K562 (cell line): Measurements from ENCODE around the gene MEGF9. TPM values are rescaled to one million over a fixed set of nuclear protein-coding genes. Genes with fewer than 3 reads are reported as not detected.

Source experiments
- CREM ChIP-seq: IDR thresholded peaks from 2 replicates; pipeline ENCODE4 v1.6.1; 2014; ENCODE audit warnings: antibody characterized with exemption, low read depth
- DACH1 ChIP-seq: fragments of 450-650 bp; IDR thresholded peaks from 2 replicates; pipeline ENCODE4 v1.6.1; 2018; ENCODE audit not compliant: partially characterized antibody
- DLX4 ChIP-seq: fragments of 250-450 bp; sonication (Bioruptor Pico); IDR thresholded peaks from 2 replicates; pipeline ENCODE4 v1.6.1; 2021; ENCODE audit warnings: mild to moderate bottlenecking
- FOXP1 ChIP-seq: sonication (generic); formaldehyde crosslinking; IDR thresholded peaks from 2 replicates; pipeline ENCODE4 v1.8.0; 2022; ENCODE audit warnings: mild to moderate bottlenecking, missing genetic modification reagents
- HNRNPLL ChIP-seq: fragments of 200-400 bp; formaldehyde crosslinking; IDR thresholded peaks from 2 replicates; pipeline ENCODE4 v1.6.1; 2017; ENCODE audit warnings: low read length, low read depth, mild to moderate bottlenecking; ENCODE audit not compliant: poor library complexity, severe bottlenecking
- LARP7 ChIP-seq: fragments of 450-650 bp; IDR thresholded peaks from 2 replicates; pipeline ENCODE4 v1.6.1; 2016
- MCM7 ChIP-seq, 2 experiments: fragments of 450-650 bp; IDR thresholded peaks; 2 replicates each; pipeline ENCODE4 v1.6.1; 2016 to 2018
- MLX ChIP-seq, 2 experiments: fragments of 450-650 bp in 1 of 2; sonication (generic) in 1 of 2; formaldehyde crosslinking; conservative IDR thresholded peaks; 2 replicates each; pipeline versions ENCODE4 v1.4.0 to v1.8.1; 2020 to 2022; ENCODE audit warnings: mild to moderate bottlenecking in 1 of 2, missing genetic modification reagents in 1 of 2
- NBN ChIP-seq: fragments of 450-650 bp; IDR thresholded peaks from 2 replicates; pipeline ENCODE4 v1.6.1; 2016; ENCODE audit warnings: low read depth, mild to moderate bottlenecking
- NFATC3 ChIP-seq: fragments of 450-650 bp; IDR thresholded peaks from 2 replicates; pipeline ENCODE4 v1.6.1; 2017; ENCODE audit warnings: mild to moderate bottlenecking
- POLR2AphosphoS5 ChIP-seq: IDR thresholded peaks from 2 replicates; pipeline ENCODE4 v1.6.1; 2011; ENCODE audit warnings: mild to moderate bottlenecking, low read depth, low read length, moderate library complexity; ENCODE audit not compliant: control insufficient read depth, insufficient read depth
- RBM25 ChIP-seq: fragments of 200-400 bp; formaldehyde crosslinking; IDR thresholded peaks from 2 replicates; pipeline ENCODE4 v1.6.1; 2018; ENCODE audit warnings: low read length, low read depth, moderate library complexity; ENCODE audit not compliant: severe bottlenecking
- SMARCC2 ChIP-seq: fragments of 450-650 bp; IDR thresholded peaks from 2 replicates; pipeline ENCODE4 v1.6.1; 2017; ENCODE audit warnings: antibody characterized with exemption, moderate library complexity, mild to moderate bottlenecking, low read depth
- SP2 ChIP-seq: IDR thresholded peaks from 2 replicates; pipeline ENCODE4 v1.6.1; 2011; ENCODE audit warnings: mild to moderate bottlenecking, low read depth, low read length, moderate library complexity; ENCODE audit not compliant: poor library complexity, severe bottlenecking; ENCODE audit errors: extremely low read depth
- SRSF1 ChIP-seq: fragments of 200-400 bp; formaldehyde crosslinking; IDR thresholded peaks from 2 replicates; pipeline ENCODE4 v1.6.1; 2017; ENCODE audit warnings: mild to moderate bottlenecking, low read depth, low read length, moderate library complexity
- STAT5A ChIP-seq: IDR thresholded peaks from 2 replicates; pipeline ENCODE4 v1.6.1; 2012; ENCODE audit warnings: low read length, inconsistent platforms, borderline replicate concordance
- USF2 ChIP-seq: sonication (generic); formaldehyde crosslinking; IDR thresholded peaks from 2 replicates; pipeline ENCODE4 v1.5.0; 2020; ENCODE audit warnings: missing genetic modification reagents
- VEZF1 ChIP-seq: fragments of 200-800 bp; sonication (Bioruptor generic); IDR thresholded peaks from 2 replicates; pipeline ENCODE4 v1.6.1; 2017; ENCODE audit warnings: missing genetic modification characterization, missing compliant biosample characterization
- YBX1 ChIP-seq: fragments of 450-650 bp; IDR thresholded peaks from 2 replicates; pipeline ENCODE4 v1.7.1; 2016; ENCODE audit warnings: mild to moderate bottlenecking
- ZBTB5 ChIP-seq: fragments of 450-650 bp; IDR thresholded peaks from 2 replicates; pipeline ENCODE4 v1.6.1; 2017; ENCODE audit warnings: antibody characterized with exemption
- ZNF134 ChIP-seq: fragments of 250-450 bp; sonication (Bioruptor Pico); conservative IDR thresholded peaks from 2 replicates; pipeline ENCODE4 v1.4.0; 2020
- ZNF316 ChIP-seq: fragments of 450-650 bp; IDR thresholded peaks from 2 replicates; pipeline ENCODE4 v1.6.1; 2016
- ZNF696 ChIP-seq: fragments of 250-450 bp; sonication (Bioruptor Pico); conservative IDR thresholded peaks from 2 replicates; pipeline ENCODE4 v1.4.0; 2020; ENCODE audit warnings: mild to moderate bottlenecking, moderate library complexity
- ZNF75A ChIP-seq: fragments of 450-650 bp; formaldehyde crosslinking; IDR thresholded peaks from 2 replicates; pipeline ENCODE4 v1.4.0; 2020; ENCODE audit warnings: mild to moderate bottlenecking
- ZSCAN29 ChIP-seq: fragments of 450-650 bp; IDR thresholded peaks from 2 replicates; pipeline ENCODE4 v1.6.1; 2017
- polyA plus RNA-seq, 8 experiments: library from polyadenylated mRNA; depleted of rRNA in 4 of 8; stranded (reverse) in 5 of 8; unstranded in 3 of 8; fragments of >200 nt; fragmentation: Nextera tagmentation in 2 of 8; fragmentation: Illumina TruSeq in 1 of 8; extraction: Ambion mirVana in 2 of 8; extraction: Trizol in 1 of 8; gene quantifications; 2 replicates each; pipeline versions ENCODE4 v1.2.1 to v1.2.3, GENCODE V29; 2011 to 2014; ENCODE audit warnings: inconsistent platforms in 1 of 8, missing spikeins in 1 of 8
- total RNA-seq, 7 experiments: library from RNA; depleted of rRNA in 6 of 7; stranded (reverse); fragments of >200 nt in 6 of 7; fragmentation: Illumina TruSeq in 2 of 7; extraction: Trizol in 2 of 7; gene quantifications; 2 replicates each; pipeline versions ENCODE4 v1.2.1 to v1.2.3, GENCODE V29; 2011 to 2021; ENCODE audit warnings: low replicate concordance in 1 of 7

MEGF9 gene
- total and polyA plus RNA-seq, 9 of the 15 experiments (the other 6 are each of a cell fraction or from before 2014, with no cell fraction given), result 2.1 to 6.2 (median 3.8) TPM

- peak; percentile 55 for TF ChIP-seq HNRNPLL
- TF ChIP-seq CREM, result peak; percentile 97
- no peak for TF ChIP-seq ZBTB5
- TF ChIP-seq ZNF75A (CRISPR knock-in tag), result peak; percentile 69; the same call in 1 of the 2 replicates
- TF ChIP-seq DACH1, result no peak
- TF ChIP-seq MLX (CRISPR knock-in tag; conservative IDR thresholded peaks at IDR 0.05), result no peak
- peak; percentile 69 for TF ChIP-seq ZNF134 (CRISPR knock-in tag)
- TF ChIP-seq STAT5A, result no peak
- peak; percentile 57; the same call in 1 of the 2 replicates for TF ChIP-seq FOXP1 (CRISPR knock-in tag)
- TF ChIP-seq NFATC3, result no peak
- peak; percentile 79 for TF ChIP-seq POLR2AphosphoS5
- TF ChIP-seq USF2 (CRISPR knock-in tag), result no peak
- no peak for TF ChIP-seq SRSF1
- TF ChIP-seq ZNF696 (CRISPR knock-in tag), result no peak
- TF ChIP-seq RBM25, result no peak
- no peak for TF ChIP-seq YBX1
- 0 out of 2 replicates have a peak, but pooled peaks have one; percentile 72 for TF ChIP-seq NBN
- no peak for TF ChIP-seq ZSCAN29
- peak; percentile 80 for TF ChIP-seq VEZF1 (CRISPR knock-in tag)
- TF ChIP-seq SP2, result no peak
- TF ChIP-seq LARP7, result no peak
- TF ChIP-seq ZNF316, result no peak
- no peak for TF ChIP-seq DLX4
- TF ChIP-seq MCM7 (IDR thresholded peaks at IDR 0.05), result no peak
- no peak for TF ChIP-seq SMARCC2
Measured at GRCh38 chr9:120580051-120580896, 134.0 kb downstream of the MEGF9 start, which contains the start of gene CDK5RAP2 (continued).
